GF-D8 (cell line): ENCODE measurements around the gene TSNAXIP1.
A peak's percentile ranks its signal among the peaks of the same experiment; 100 is the strongest.

ENCODE experiments used
- DNase-seq: peaks from one replicate; lab custom pipeline; 2025; lab: John Stamatoyannopoulos, UW

Gene TSNAXIP1

GRCh38 chr16:67806428-67807147, at the start of gene TSNAXIP1, which contains the start of gene RANBP10:
Gene TSNAXIP1 (plus strand): TSS chr16:67806889. CDS start chr16:67807150, 261 bp downstream.
Gene RANBP10 (minus strand): TSS chr16:67806560. CDS start chr16:67806536, 24 bp downstream.
- peak; percentile 99 for DNase-seq

- no peak for DNase-seq
Measured at GRCh38 chr16:67758006-67758405, 48.7 kb upstream of the TSNAXIP1 start.

DNA sequence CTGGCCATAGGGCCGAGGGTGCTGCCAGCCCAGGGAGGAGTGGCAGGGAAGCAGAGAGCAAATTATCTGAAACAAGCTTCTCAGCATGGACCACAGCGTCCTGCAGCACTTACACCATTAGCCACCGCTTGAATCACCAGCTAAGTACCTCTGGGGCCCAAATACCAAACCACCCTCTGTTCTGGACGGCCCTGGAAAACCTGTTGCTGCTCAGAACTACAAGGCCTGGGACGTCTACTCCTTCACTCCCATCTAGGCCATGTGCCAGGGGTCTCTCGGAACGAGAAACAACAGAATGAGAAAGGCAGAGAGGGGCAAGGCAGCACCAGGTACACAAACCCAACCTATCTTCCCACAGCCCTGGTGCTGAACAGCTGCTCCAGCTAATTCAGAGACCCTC, 47.7 kb upstream of the TSNAXIP1 start:
- no peak for DNase-seq

GRCh38 chr16:67760206-67760955, 46.3 kb upstream of the TSNAXIP1 start:
- DNase-seq, result peak; percentile 26

DNA sequence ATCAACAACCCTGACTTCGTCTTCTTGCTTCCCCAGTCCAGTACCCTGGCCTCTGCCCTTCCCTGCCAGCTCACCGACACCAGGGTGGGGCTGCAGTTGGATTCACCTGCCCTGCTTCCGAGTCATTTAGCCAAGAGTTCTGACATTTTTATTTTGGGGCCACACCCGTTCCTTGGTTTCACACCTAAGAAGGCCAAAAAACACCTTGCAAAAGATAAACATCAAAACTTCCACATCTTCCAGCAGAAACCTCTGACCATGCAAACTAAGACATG, 45.8 kb upstream of the TSNAXIP1 start:
- no peak for DNase-seq

GRCh38 chr16:67761924-67762323, 44.8 kb upstream of the TSNAXIP1 start:
- no peak for DNase-seq

DNA sequence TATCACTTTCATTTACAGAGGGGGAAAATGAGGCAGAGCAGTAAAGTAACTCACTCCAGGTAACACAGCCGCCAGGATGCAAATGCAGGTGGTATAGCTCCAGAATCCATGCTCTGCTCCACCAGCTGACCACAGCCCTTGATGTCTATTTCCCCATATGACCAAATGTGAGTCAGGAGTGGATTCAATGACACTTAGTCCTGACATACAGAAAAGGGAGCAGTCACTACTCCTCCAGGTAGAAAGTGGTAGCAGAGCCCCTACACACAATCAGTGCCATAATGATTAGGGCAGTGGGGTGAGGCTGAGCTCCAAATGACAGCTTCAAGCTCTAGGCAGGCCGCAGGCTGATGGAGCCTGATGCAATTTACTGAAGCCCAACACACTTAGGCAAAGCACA, 44.3 kb upstream of the TSNAXIP1 start:
- DNase-seq, result no peak

GRCh38 chr16:67763066-67763465, 43.6 kb upstream of the TSNAXIP1 start:
- DNase-seq, result no peak

- no peak for DNase-seq
Measured at GRCh38 chr16:67764158-67764667, 42.5 kb upstream of the TSNAXIP1 start.

DNA sequence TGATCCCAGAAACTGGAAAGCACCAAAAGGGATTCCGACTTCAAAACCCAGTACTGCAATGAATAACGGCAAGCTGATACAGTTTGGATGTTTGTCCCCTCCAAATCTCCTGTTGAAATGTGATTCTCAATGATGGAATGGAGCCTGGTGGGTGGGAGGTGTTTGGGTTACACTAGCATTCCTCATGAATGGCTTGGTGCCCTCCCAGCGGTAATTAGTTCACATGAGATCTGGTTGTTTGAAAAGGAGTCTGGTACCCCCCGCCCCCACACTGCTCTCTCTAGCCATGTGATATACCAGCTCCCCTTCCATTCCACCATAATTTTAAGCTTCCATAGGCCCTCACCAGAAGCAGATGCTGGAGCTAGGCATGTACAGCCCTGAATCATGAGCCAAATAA, 40.4 kb upstream of the TSNAXIP1 start:
- no peak for DNase-seq

- no peak for DNase-seq
Measured at GRCh38 chr16:67767953-67768352, 38.7 kb upstream of the TSNAXIP1 start.

GRCh38 chr16:67770346-67770991, 36.2 kb upstream of the TSNAXIP1 start:
- no peak for DNase-seq

DNA sequence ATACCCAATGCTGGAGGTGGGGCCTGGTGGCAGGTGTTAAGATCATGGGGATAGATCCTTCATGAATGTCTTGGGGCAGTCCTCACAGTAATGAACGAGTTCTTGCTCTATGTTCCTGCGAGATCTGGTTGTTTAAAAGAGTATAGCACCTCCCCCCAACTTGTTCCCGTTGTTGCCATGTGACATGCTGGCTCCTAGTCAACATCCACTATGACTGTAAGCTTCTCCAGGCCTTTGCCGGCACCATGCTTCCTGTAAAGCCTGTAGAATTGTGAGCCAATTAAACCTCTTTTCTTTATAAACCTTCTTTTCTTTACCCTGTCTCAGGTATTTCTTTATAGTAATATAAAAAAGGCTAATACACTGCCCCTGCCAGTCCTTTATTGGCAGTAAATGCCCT, 33.6 kb upstream of the TSNAXIP1 start:
- no peak for DNase-seq

DNA sequence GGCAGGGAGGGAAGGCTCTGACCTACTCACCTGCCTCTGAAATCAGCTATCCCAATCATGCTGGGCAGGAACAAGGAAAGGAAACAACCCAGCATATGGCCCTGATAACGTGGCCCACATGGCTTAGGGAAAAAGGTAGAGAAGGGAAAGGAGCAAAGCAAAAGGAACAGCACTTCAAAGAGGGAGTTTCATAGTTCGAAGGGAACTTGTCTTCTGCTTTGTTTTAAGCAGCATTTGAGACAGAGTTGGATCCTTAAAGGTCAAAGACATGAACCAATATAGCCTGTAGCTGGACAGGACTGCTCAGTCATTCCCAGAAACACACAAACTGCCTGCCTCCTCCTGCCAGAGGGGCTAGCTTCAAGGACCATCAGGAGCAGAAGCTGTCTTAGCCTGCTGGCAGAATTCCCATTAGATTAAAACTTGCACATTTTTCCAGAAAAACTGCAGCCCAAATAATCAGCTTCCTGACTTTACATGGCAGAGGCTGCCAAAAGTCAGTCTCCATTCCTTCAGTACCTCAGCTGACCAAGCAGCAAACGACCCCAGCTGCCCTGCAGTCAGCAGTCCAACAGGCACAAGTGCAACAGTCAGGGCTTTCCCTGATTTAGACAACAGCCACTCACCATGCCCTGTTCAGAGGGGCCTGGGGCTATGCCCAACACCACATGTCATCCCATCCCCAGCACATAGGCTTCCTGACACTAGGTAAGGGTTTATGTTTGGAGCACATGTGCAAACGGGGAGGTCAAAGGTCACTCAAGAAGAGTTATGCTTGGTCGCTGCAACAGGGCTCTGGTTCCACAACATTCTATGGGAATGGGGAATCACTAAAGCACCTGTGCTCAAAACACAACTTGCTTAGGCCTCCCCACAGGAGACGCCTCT, 32.9 kb upstream of the TSNAXIP1 start:
- DNase-seq, result no peak

DNA sequence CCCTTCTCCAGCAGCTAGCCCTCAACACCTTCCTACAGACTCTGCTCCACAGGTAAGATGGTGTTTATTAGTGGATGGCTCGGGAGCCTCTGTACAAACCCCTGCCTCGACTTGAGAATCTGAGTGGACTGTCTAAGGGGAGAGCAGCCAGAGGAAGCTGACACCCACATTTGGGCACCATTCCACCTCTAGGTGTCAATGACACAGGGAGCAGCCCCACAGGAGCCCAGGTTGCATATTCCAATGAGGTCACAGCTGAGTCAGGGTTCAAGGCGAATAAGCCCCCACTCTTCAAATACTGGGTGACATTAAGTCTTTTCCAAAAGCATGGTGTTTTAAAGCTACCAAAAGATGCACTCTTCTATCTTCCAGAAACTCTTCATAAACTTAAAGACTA, 32.2 kb upstream of the TSNAXIP1 start:
- DNase-seq, result no peak

- DNase-seq, result no peak
Measured at GRCh38 chr16:67775273-67775672, 31.4 kb upstream of the TSNAXIP1 start.

DNA sequence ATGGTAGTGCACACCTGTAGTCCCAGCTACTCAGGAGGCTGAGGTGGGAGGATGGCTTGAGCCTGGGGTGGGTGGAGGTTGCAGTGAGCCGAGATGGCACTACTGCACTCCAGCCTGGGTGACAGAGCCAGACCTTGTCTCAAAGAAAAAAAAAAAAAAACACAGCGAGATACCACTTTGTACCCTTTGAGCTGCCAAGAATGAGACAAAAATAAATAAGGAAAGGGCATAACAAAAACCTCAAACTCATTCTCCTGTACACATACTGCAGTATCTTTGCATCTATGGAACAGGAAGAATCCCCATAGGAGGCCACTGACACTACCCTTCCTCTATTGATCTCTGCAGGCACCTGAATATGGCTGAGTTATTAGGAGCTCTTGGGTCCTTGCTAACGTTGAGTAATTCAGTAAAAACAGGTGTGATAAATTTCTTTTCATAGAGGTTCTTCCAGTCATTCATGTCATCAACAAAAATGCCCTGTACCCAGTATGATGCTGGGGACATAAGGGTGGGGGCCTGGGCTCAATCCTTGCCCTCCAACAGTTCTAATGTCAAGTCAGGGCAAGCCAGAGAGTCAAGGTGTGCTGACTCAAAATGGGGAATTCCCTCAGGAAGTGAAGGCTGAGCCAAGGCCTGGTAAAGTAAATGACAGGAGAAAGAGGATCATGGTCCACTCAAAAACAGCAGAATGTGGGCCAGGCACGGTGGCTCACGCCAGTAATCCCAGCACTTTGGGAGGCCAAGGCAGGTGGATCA, 27.3 kb upstream of the TSNAXIP1 start:
- no peak for DNase-seq

DNA sequence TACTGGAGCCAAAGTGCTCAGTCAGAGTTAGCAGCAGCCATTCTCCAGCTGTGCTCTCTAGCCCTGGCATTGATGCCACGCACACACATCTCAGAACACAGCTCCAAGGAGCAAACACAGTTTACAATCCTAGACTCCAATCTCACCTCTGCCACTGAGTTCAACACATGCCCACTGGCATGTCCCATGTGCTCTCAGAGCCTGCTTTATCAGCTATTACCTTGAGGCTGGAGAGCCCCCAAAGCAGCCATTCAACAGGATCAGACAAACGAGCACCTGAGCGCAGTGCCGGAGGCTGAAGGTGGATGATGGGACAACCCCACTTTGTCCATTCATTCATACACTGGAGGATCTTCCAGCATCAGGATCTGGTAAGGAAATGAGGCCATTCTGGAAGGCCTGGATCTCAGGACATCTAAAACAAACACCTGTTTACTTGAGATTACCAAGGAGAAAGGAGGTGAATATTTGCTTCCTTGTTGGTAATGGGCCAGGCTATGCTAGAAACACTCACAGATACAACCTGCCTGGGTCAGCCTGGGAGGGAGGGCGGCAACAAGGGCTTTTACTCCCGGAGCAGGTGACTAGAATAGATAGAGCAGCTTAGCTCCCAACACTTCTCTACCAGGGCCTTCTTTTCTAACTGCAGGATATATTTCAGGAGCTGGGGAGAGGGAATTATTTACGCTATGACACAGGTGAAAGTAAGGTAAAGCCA, 25.7 kb upstream of the TSNAXIP1 start:
- no peak for DNase-seq

DNA sequence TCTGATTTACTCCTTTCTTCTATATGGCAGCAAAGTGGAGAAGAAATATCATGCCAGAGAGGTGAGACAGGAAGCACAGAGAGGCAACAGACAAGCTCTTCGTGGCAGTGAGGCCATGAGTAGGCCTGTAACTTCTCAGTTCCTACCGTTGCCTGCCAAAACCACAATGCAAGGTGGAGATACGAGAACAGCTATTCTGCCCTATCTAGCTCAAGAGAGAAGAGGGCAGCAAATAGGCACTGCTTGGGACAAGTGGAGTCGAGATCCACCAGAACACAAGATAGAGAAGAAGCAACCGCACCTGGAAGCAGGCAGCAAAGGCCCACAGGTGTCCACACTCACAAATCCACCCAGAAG, 25.1 kb upstream of the TSNAXIP1 start:
- peak; percentile 41 for DNase-seq

DNA sequence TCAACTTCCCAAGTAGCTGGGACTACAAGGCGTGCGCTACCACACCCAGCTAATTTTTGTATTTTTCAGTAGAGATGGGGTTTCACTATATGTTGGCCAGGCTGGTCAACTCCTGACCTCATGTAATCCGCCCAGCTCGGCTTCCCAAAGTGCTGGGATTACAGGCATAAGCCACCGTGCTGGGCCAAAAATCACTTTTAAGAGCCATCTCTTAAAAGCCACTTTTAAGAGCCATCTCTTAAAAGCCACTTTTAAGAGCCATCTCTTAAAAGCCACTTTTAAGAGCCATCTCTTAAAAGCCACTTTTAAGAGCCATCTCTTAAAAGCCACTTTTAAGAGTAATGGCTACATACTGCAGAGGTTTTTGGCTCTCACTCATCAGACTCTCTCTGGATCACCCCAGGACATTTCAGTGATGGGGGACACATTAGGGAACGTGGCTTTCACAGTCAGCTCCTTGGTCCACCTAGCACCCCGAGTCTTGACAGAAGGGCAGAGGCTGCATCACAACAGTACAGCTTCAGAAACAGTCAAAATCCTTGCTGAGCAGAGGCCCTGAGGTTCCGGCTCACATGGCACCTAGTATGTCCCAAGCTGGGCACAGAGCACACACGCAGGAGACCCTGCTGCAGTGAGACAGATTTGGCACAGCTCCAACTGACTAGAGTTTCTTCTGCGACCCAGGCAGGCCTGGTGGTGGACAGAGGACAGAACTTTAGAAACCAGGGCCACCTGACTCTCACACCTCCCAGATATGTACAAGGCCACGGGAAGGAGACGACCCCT, 23.9 kb upstream of the TSNAXIP1 start:
- DNase-seq, result no peak
